H1 (cell line): ENCODE measurements around the gene HES1. TPM values are rescaled to one million over a fixed set of nuclear protein-coding genes. Genes with fewer than 3 reads are reported as not detected.

Source experiments
- CHD2 ChIP-seq: IDR thresholded peaks from 2 replicates; pipeline ENCODE4 v1.6.1; 2012; ENCODE audit warnings: low read length, improper control_type of control experiment
- EGR1 ChIP-seq: IDR thresholded peaks from 2 replicates; pipeline ENCODE4 v1.6.1; 2011; ENCODE audit warnings: low read depth, low read length, borderline replicate concordance
- RBBP5 ChIP-seq: IDR thresholded peaks from 2 replicates; pipeline ENCODE4 v1.7.1; 2012; ENCODE audit warnings: low read depth, mild to moderate bottlenecking, inconsistent platforms, low read length, moderate library complexity, borderline replicate concordance
- SP1 ChIP-seq: IDR thresholded peaks from 2 replicates; pipeline ENCODE4 v1.6.1; 2011; ENCODE audit warnings: low read depth, low read length
- TAF1 ChIP-seq: IDR thresholded peaks from 2 replicates; pipeline ENCODE4 v1.6.1; 2011; ENCODE audit warnings: mild to moderate bottlenecking, low read depth, low read length
- TEAD4 ChIP-seq: IDR thresholded peaks from 2 replicates; pipeline ENCODE4 v1.6.1; 2012; ENCODE audit warnings: low read depth, low read length, inconsistent platforms, mixed read lengths
- ZNF274 ChIP-seq: IDR thresholded peaks from 2 replicates; pipeline ENCODE4 v1.7.0; 2012; ENCODE audit warnings: low read length, borderline replicate concordance; ENCODE audit errors: extremely low read depth
- polyA plus RNA-seq, 7 experiments: library from polyadenylated mRNA; depleted of rRNA in 3 of 7; stranded (reverse) in 5 of 7; unstranded in 2 of 7; fragments of >200 nt in 5 of 7; fragments of 200-250 nt in 2 of 7; gene quantifications; 1 replicate in 5 of 7; 2 replicates in 1 of 7; 4 replicates in 1 of 7; pipeline versions ENCODE4 v1.2.1 to v1.2.3, GENCODE V29; 2011 to 2013; ENCODE audit warnings: missing spikeins in 2 of 7, mixed read lengths in 2 of 7
- total RNA-seq: library from RNA; stranded (reverse); fragmentation: NEBNext Ultra II Directional; extraction: Animal tissue kit (Norgen Biotek cat#: 25700); gene quantifications from 2 replicates; pipeline ENCODE4 v1.2.1, GENCODE V29; 2021
- TF ChIP-seq, protein P1 (sequence below): IDR thresholded peaks from 2 replicates; pipeline ENCODE4 v1.6.1; 2012; ENCODE audit warnings: inconsistent platforms

HES1 gene
- total and polyA plus RNA-seq, 2 of the 8 experiments (the other 6 are each of a cell fraction or from before 2014, with no cell fraction given), result 7.9 to 12.9 TPM

DNA sequence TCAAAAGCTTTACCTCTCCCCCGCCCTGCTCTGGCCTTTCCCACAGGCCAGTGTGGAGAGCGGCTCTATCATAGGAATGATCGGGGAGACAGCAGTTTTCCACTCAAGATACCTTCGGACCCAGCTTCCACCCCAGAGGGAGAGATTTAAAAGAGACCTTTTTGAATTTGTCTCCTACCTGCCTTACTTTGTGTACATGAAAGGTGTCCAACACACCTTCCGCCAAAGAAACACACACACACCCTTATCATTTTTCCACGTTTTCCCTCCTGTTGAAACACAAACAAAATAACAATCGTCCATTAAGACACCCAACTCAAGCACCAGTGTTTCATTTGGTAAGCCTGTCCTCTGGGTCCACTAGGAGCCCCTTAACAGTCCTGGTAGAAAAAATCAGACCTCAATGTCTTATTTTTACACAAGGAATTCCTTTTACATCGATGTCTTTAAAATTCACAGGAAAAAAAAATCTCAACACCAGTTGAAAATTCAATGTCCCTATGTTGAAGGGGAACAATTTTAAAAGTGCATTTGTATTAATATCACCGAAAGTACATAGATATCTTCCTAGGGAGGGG is 4.0 kb downstream of the HES1 start (continued):
- TF ChIP-seq RBBP5, result no peak
- TF ChIP-seq, protein P1, sequence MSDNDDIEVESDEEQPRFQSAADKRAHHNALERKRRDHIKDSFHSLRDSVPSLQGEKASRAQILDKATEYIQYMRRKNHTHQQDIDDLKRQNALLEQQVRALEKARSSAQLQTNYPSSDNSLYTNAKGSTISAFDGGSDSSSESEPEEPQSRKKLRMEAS, result no peak
- no peak for TF ChIP-seq SP1
- TF ChIP-seq CHD2, result no peak
- no peak for TF ChIP-seq TAF1
- no peak for TF ChIP-seq TEAD4
- no peak for TF ChIP-seq ZNF274
- no peak for TF ChIP-seq EGR1
